ENCODE results near the gene TTC28.

Gene TTC28

DNA sequence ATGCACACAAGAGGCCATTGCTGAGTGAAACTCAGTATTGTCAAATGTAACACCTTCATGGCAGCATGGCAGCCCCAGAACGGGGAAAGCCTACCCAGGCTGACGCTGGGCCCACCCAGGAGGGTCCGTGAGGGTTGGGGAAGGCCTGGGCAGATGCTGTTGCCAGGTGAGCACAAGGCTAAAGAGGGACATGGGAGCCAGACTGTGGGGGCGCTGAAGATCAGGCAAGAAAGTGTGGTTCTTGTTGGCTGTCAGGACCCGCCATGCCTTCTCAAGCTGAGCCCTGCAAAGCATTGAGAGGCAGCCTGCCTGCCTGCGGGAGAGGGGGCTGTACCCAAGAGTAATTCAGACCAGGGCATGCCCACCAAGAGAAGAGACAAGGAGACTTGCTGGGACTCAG lies 675.6 kb downstream of the TTC28 start:
- no peak for DNase-seq (ENCODE audit: low read depth, low spot score)

- no peak for DNase-seq (ENCODE audit: low read depth, low spot score)
These were observed 676.6 kb downstream of the TTC28 start for GRCh38 chr22:28002863-28003565.

GRCh38 chr22:28002181-28002700 lies 677.4 kb downstream of the TTC28 start:
- DNase-seq (ENCODE audit: low read depth, low spot score): no peak

DNA sequence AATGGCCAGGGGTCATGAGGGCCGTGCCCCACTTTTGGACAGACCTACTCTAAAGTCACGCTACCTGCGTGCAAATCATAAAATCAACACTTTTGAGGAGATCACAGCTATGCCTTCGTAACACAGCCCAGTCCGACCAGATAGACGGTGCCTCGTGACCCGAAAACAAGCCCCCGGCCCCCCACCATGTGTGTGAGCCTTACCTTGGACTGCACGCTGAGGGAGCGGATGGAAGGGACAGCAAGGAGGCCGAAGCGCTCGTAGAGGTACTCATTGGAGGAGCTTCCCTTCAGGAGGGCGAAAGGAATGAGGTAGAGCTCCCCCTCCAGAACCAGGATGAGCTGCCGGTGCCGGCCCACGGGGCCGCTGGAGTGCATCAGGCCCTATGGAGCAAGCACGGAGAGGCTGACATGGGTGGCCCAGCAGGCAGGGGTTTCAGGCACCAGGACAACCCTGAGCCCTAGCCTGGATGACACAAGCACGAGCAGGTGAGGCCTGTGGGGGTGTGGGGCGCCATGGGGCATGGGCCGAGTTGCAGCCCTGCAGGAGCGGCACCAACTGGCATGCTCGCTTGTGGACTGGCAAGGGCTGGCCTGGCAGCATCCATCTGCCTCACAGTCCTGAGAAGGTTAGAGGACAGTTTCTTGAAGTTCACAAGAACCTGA lies 678.3 kb downstream of the TTC28 start:
- DNase-seq (ENCODE audit: low read depth, low spot score): no peak

- no peak for DNase-seq (ENCODE audit: low read depth, low spot score)
These were observed 679.3 kb downstream of the TTC28 start for GRCh38 chr22:28000361-28000760.

DNA sequence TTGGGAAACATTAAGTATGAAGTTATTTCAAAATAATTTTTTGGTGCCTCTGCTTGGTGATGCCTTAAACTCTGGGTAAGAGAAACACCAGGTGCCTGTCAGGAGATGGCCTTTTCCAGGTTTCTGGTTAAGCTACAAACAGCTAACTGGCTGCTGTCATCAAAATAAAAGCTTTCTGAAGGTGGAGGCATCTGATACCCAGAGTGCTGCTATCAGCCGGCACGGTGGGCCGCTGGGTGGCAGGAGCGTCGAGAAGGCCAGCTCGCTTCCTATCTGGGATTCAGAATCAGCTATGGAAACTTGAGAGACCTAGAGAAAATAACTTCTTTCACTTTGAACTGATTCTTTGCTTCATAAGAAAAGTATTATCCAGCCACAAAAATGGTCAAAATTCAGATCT lies 679.8 kb downstream of the TTC28 start:
- no peak for DNase-seq (ENCODE audit: low read depth, low spot score)

GRCh38 chr22:27998511-27999410 lies 680.9 kb downstream of the TTC28 start:
- no peak for DNase-seq (ENCODE audit: low read depth, low spot score)

GRCh38 chr22:27997538-27997937 lies 682.1 kb downstream of the TTC28 start:
- no peak for DNase-seq (ENCODE audit: low read depth, low spot score)

GRCh38 chr22:27996981-27997380 lies 682.7 kb downstream of the TTC28 start:
- no peak for DNase-seq (ENCODE audit: low read depth, low spot score)

- DNase-seq (ENCODE audit: low read depth, low spot score): no peak
These were observed 683.1 kb downstream of the TTC28 start for GRCh38 chr22:27996529-27996925.

DNA sequence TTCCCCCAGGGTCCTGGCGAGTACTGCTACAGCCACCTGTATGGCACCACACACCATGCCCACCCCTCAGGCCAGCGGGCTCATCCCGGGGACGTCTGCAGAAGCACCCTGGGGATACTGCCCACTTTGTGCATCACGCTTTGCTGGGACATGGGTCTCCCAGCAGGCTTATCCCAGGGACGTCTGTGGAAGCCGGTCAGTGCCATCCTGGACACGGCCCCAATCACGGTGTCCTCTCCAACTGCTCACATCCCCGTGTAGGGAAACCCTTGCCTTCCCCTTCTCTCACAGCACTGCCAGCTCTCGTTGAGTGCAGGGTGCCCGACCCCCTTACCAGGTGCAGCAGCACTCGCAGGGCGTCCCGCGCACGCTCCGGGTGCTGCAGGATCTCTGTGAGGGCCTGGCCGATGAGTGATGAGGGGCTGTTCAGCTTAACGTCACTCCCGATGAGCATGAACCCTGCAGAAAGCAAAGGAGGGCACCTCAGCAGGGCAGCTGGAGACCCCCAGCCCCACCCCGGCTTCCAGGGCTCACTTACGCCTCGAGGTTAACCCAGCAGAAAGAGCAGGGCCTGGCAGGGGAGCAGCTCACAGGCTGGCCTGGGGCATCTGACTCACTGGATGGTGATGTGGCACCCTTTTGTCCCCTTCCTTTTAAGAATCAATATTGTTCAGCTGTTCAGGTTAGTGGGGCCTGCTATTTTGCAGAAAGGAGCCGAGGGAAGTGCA lies 683.7 kb downstream of the TTC28 start:
- no peak for DNase-seq (ENCODE audit: low read depth, low spot score)

DNA sequence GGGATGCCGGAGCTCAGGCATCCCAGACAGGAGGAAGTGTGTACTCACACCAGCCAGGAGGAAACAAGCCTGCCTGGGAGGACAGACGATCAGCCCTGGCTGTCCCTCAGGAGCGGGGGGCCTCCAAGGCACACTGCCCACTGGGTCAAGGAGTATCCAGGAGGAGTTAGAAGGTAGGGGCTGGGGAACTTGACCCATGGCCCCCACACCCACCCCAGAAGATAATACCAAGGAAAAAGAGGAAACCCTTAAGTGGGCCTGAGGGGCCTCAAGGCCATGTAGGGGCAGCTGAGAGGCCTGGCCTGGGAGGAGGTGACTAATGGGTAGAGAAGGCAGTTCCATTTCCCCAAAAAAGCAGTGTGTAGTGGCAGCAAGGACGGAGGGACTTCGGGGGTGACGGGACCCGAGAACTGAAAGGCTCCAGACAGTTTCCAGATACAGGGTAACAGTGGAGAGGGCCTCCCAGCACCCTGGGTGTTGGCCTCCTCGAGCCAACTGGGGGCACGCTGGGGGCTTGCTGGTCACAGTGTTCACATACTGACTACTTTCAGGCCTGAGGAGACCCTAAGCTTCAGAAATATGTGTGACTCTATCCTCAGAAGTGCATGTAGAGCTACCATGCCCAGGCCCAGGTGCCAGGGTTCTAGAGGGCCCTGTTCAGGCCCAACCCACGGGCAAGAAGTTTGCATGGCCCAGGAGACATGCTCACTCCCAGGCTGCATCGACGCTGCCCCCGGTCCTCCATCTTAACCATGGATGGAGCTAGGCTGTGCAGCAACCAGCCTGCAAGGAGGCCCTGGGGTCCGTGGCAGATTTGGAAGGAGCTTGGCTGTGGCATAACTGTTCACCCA lies 684.9 kb downstream of the TTC28 start:
- no peak for DNase-seq (ENCODE audit: low read depth, low spot score)

DNA sequence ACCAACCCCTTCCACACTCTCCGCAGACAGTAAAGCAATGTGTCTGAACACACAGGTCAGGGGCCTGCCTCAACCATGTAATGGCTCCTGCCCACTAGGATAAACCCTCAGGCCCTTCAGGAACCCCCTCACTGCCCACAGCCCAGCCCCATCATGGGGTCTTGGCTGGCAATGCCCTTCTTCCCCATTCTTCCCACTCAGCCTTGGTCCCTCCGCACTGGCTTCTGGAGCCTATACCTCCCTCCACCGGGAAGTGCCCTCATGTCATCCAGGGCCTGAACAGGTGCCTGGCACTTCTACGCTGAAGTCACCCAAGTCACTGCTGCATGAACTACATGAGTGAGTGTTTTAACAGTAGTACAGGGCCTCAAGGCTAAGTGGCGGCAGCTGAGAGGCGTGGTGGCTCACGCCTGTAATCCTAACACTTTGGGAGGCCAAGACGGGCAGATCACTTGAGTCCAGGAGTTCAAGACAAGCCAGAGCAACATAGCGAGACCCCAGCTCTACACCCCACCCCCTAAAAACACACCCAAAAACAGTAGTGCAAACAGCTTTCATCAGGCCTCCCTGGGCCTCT lies 685.8 kb downstream of the TTC28 start:
- no peak for DNase-seq (ENCODE audit: low read depth, low spot score)

GRCh38 chr22:27993201-27993635 lies 686.4 kb downstream of the TTC28 start:
- DNase-seq (ENCODE audit: low read depth, low spot score): no peak

GRCh38 chr22:27992294-27993165 lies 687.1 kb downstream of the TTC28 start:
- DNase-seq (ENCODE audit: low read depth, low spot score): no peak

- no peak for DNase-seq (ENCODE audit: low read depth, low spot score)
These were observed 687.9 kb downstream of the TTC28 start for GRCh38 chr22:27991586-27992293.

DNA sequence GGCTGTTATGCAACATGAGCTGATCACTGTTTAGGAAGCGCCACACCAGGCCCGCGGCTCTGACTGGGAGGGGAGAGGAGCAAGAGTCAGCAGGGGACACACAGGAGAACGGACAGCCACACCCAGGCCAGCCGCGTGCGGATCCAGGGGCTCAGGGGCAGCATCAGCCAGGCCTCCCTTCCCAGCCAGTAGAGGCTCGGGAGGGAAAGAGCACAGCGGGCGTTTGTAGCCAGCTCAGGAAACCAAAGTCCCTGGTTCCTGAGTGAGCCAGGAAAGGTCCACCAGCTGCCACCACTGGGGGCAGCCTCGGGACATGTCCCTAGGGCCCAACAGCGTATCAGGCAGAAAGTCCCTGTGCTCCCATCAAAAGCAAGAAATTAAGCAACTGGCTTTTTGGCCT lies 688.8 kb downstream of the TTC28 start:
- DNase-seq (ENCODE audit: low read depth, low spot score): no peak

GRCh38 chr22:27990451-27990840 lies 689.2 kb downstream of the TTC28 start:
- DNase-seq (ENCODE audit: low read depth, low spot score): no peak
